Daoy (cell line): ENCODE data around the gene WDR88. TPM values are rescaled to one million over a fixed set of nuclear protein-coding genes. Genes with fewer than 3 reads are reported as not detected.
"Not testable (repeated sequence)": the region's sequence is repeated elsewhere in the genome, so short reads cannot be mapped to it uniquely, and the experiment has no call there.

Experiments
- DNase-seq: peaks from one replicate; pipeline ENCODE4 v3.0.0-alpha.2; 2015; ENCODE audit warnings: low read depth
- total RNA-seq: library from RNA; depleted of rRNA; stranded (reverse); fragments of >200 nt; shearing (Covaris generic); gene quantifications from 2 replicates; pipeline ENCODE4 v1.2.3, GENCODE V29; 2014

WDR88 gene
- total RNA-seq, 1 experiment from 2014 or later, result not detected

DNA sequence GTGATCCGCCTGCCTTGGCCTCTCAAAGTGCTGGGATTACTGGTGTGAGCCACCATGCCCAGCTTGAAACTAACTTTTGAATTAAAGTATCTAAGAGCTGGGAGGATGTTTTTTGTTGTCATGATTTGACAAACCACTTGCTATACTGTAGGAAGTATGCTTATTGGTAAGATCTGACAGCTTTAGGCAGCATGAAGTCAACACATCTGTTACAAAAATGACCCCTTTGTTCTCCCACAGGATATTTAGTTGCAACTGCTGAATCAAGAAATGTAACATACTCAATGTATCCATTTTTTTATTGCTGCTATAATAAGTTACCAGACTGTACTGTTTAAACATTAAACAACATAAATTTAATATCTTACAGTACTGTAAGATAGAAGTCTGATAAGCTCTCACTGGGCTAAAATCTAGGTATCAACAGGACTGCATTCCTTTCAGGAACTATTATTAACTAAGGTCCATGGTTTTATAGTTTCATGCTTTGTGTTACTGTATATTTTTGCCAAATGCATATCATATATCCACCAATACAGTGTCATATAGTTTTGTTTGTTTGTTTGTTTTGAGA lies 39.4 kb downstream of the WDR88 start:
- DNase-seq, result no peak

- no peak for DNase-seq
Observed at GRCh38 chr19:33171916-33172359, 40.0 kb downstream of the WDR88 start.

GRCh38 chr19:33174186-33174585 lies 42.3 kb downstream of the WDR88 start:
- no peak for DNase-seq

DNA sequence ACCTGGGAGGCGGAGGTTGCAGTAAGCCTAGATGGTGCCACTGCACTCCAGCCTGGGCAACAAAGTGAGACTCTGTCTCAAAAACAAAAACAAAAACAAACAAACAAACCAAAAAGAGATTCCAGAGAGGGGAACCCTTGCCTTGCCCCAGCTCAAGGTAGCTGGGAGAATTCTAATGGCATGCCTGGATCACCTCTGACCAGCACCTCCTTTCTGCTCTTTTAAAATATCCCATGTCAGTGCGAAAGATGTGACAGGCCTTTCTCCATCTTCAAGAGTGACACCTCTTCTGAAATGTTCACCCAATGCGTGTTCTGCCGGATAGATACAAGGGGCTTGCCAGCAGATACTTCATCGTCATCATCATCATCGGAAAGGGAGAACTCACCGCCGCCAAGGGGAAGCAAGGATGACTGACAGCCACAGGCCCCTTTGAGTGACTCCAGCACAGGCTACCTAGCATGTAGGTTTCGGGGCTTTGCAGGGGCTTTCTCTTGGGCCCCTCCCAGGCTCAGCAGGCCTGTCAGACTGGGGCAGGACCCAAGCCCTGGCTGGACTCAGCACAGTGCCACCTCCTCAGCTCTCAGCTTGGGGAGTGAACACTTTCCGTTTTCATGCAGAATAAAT lies 43.4 kb downstream of the WDR88 start:
- no peak for DNase-seq

- peak; percentile 46 for DNase-seq
Observed at GRCh38 chr19:33175886-33176669, 44.2 kb downstream of the WDR88 start.

DNA sequence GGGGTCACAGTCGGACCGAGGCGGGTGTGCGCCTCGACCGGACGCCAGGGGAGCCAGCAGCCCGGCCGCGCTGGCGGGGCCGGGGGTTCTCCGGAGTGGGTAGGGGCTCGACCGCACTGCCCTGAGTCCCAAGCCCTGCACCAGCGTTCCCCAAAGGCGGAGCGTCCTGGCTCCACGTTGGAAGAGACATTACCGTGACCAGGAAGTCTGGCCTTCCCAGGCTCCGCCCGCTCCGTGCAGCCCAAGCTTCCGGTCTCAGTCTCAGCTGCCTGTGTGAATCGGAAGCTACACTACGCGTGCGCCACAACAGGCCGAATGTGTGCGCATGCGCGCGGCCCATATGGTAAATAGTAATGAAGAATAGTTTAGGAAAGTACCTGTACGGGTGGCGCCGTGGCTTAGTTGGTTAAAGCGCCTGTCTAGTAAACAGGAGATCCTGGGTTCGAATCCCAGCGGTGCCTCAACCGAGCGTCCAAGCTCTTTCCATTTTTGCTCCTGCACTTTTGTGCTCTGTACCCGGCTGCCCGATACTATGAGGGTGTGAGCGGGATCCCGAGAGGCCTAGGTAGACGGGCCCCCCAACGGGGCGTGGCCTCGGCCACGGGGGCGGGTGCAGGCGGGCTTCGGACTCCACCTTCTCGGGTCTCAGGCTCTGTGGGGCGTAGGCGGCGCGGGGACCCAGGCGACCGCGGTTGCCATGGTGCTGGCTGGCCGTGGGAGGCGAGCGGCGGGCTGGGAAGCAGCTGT lies 44.9 kb downstream of the WDR88 start:
- peak; percentile 99 for DNase-seq

DNA sequence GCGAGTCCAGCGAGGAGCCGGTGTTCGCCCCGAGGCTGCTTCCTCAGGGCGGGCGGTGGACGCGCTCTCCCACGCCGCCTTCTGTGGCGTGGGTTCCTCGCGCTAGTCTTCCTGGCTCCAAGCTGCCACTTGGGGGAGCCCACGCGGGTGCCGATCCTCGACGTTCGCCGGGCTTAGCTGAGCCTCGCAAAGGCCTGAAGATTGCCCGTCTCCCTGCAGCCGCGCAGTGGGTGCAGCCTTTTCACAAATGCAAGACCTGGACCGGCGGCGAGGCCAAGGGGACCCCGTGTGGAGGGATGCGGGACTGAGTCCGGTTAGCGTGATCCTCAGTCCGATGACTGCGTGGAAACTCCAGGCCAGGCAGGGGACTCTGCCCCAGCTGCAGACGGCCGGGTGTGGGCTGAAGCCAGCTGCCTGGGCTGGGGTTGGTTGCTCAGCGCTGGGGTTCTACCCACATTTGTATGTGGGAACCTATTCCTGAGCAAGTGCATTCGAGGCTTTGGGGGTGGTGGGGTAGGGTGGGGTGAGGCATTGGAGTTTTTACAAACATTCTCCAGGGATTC lies 45.6 kb downstream of the WDR88 start:
- DNase-seq, result no peak

- no peak for DNase-seq
Observed at GRCh38 chr19:33186431-33187182, 54.7 kb downstream of the WDR88 start.

DNA sequence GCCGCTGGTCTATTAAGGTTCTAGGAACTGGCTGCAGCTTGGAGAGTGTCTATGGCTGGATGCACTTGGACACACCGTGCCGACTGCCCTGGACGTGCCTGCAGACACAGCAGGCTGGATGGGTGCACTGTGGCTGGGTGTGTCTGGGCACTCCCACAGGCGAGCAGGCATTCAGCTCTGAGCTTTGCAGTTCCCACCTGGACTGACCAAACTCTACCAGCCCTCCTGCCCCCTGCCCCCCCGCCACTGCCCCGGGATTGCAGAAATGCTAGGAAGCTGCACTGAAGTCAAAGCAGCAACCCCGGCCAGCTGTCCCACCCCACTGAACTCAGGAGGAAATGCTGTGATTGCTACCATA lies 55.2 kb downstream of the WDR88 start:
- no peak for DNase-seq

- DNase-seq, result no peak
Observed at GRCh38 chr19:33189453-33189852, 57.5 kb downstream of the WDR88 start.

GRCh38 chr19:33191092-33191491 lies 59.2 kb downstream of the WDR88 start:
- not testable (repeated sequence) for DNase-seq

GRCh38 chr19:33191501-33191900 lies 59.6 kb downstream of the WDR88 start:
- DNase-seq, result no peak

DNA sequence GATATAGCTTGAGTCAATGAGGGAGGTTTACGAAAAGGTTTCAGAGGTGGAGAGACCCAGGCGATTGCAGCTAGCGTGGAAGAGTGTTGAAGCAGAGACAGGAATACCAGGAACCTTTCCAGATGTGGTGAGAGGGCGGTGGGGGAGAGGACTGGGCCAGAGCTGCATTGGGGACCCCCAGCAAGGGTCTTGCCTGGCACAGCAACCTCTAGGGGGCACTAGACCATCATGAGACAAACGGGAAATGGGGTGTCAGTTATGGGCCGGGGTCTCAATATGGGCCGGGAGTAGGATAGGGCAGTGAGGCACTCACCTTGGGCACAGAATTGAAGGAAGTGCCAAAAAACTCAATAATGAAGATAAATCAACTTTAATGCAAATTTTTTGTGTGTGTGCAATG lies 60.1 kb downstream of the WDR88 start:
- no peak for DNase-seq

DNA sequence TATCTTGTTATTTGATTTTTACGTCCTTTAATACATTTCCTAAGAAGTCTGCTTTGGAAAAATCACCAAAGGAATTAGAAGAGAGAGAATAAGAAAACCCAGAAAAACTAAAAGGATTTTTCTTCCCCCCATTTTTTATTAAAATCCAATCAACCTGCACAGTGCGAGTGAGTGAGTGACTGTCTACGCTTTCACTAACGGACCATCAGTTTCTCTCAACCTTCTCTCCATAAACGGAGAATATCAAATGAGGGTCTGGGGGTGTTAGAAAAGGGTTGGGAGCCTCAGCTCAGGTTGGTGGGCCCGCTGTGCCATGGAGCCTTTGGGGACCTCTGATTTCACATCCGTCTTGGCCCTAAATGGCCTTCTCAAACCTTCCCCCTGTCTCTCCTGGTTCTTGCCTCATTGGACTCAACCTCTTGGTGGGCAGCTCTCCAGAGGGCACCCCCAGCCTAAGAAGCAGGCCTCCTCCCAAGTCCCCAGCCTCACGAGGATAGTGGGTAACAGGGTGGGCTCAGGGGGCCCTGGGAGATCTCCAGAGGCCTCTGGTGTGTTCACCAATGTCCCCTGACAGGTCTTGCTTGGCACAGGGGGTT lies 61.5 kb downstream of the WDR88 start:
- DNase-seq, result no peak

DNA sequence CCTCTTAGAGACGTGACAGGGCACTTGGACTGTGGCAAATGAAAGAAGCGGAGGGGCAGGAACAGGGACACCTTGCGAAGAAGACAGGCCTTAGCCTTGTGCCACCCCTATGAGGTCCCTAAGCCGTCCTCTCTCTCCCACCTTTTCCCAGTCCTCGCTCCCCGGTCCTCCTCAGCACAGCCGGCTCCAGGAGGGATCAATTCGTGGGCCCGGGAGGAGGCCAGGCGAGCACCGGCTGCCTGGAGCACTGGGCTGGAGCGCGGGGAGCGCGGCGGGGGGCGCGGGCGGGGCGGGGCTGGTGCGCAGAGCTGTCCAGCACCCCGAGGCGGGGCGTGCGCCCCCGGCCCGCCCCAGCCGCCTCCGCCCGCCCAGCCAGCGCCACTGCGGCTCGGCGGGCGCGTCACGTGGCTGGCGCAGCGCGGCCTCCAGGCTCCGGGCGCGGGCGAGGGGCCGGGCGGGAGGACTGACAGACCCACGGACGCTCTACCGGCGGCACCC lies 62.0 kb downstream of the WDR88 start, which contains the start of gene LRP3:
LRP3 (plus strand) TSS at position 466 of the 498 bp plus-strand sequence. CDS start 456 bp downstream, outside the sequence.
- DNase-seq, result peak; percentile 43

DNA sequence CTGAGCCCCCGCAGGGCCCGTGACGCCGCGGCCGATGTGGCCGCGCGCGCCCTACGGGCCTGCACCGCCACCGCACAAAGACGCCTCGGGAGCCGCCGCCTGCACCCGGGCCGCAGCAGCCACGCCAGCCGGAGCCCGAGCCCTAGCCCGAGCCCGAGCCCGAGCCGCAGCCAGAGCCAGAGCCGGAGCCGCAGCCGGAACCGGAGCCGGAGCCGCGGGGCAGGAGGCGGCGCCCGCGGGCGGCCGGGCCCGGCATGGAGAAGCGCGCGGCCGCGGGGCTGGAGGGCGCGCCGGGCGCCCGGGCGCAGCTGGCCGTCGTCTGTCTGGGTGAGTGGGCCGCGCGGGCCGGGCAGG lies 62.6 kb downstream of the WDR88 start:
- DNase-seq, result no peak

DNA sequence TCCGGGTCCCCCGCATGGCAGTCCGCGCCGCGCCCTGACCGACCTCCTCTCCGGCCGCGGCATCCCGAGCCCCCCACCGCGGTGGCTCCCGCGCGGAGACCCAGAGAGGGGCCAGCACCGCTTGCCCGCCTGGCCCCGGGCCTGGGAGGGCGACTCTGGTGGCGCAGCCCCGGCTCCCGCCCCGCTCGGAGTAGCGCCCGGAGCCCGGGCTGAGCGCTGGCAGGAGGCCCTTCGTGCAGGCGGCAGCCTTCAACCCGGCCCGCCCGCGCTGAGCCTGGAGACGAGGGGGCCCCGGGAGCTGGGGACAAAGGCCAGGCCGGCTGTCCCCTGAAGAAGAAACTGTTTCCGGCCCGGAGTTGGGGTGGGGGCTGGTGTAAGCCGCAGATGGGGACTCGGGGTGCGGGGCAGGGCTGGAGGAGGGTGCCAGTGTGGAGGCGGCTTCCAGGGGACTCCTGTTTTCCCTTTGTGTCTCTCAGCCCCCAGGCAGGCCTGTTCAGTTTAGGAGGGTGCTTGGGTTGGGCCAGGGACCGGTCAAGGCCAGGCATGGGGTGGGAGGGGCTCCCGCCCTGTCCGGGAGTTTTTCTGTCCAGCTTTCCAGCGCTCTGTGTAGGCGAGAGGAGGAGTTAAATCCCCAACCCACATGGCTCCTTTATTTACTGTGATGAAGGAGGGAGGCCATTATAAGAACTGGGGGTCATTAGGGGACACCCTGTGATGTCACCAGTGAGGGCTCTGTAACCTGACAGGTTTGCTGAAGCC lies 63.2 kb downstream of the WDR88 start:
- DNase-seq, result no peak

DNA sequence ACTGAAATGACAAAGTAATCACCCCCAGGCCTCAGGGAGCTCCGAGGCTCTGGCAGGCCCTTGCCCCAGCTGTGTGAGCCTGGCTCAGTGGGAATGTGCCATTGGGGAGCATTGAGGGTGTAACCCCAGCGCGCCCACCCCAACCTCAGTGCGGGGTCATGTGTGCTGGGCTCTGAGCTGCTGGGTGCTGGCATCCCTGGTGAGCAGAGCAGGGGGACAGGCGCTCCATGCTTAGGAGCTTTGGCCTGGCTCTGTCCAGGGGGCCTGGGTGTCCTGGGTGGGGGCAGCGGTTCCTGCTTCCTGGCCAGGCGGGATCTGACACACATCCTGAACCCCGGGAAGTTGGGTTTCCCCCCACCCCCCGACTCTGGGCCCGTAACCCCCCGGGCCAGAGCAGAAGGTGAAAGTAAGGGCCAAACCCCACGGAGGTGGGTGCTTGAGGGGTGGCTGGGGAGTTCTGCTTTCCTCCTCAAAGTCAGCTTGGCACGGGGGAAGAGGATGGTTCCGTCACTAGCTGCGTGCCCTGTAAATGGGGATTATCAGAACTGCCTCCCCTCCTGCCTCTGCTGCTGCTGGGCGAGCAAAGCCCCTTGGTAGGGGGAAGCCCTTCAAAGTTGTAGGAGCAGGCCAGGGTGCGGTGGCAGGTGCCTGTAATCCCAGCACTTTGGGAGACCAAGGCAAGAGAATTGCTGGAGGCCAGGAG lies 63.9 kb downstream of the WDR88 start:
- no peak for DNase-seq
